ENCODE results near the gene ZBTB6.

ZBTB6 gene

DNA sequence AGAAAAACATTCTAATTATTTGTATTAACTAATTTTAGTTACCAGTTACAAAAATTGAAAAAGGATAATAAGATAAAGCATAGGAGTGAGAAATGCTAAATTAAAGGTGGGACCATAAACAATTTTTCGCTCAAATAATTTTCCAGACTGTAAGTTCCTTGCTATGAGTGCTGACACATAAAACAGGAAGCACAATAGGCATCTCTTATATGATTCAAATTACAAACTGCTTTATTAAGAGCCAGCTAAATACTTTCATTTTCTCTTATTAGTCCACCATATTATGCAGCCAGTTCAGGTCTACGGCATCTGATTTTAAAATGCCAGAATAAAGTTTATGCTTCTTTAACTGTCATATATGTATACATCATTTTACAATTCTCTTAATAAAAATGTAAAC is 12.3 kb downstream of the ZBTB6 start:
- Histone ChIP-seq H2BK15ac (ENCODE audit: low read depth, poor library complexity, severe bottlenecking) (no peak overlapping the region), H3K9me3 (ENCODE audit: control insufficient read depth, low read length) (no peaks in the 10 kb centered on the region), H3K4me1 (ENCODE audit: control insufficient read depth, insufficient read depth, low read depth, low read length) (peaks cover 5% of the 10 kb centered on the region), H2AFZ (ENCODE audit: low read depth, low read length) (no peak overlapping the region), H3K4me3 (ENCODE audit: insufficient read depth in 1 of 2, low read depth in 1 of 2, low read length in 2 of 2) (peak overlapping the region in 1 of 2 experiments; percentile 55), H3K14ac (ENCODE audit: low read length in 2 of 2) (no peak overlapping the region), H4K91ac (ENCODE audit: low read length) (no peak overlapping the region), H3K4ac (ENCODE audit: low read depth in 1 of 2, low read length in 2 of 2) (no peak overlapping the region), H2BK12ac (ENCODE audit: low read length in 2 of 2) (no peak overlapping the region), H3K36me3 (ENCODE audit: control insufficient read depth in 1 of 2, insufficient read depth in 2 of 2, low read depth in 1 of 2, low read length in 2 of 2) (peaks cover 3 to 17% of the 10 kb centered on the region in 2 experiments), H3K23ac (ENCODE audit: low read length in 2 of 2) (no peak overlapping the region), H3K27me3 (ENCODE audit: control insufficient read depth in 1 of 2, insufficient read depth in 1 of 2, low read length in 2 of 2) (no peaks in the 10 kb centered on the region), H2BK120ac (ENCODE audit: low read depth, low read length) (no peak overlapping the region), H2AK5ac (ENCODE audit: low read length, severe bottlenecking) (no peak overlapping the region), H3K79me1 (replicated peaks; ENCODE audit: low read length, poor library complexity, severe bottlenecking) (no peaks in the 10 kb centered on the region), H3K18ac (ENCODE audit: low read depth in 1 of 2, low read length in 2 of 2) (no peak overlapping the region), H2BK5ac (ENCODE audit: low read depth, low read length, poor library complexity, severe bottlenecking) (no peak overlapping the region), H3K4me2 (ENCODE audit: low read length, poor library complexity, severe bottlenecking) (no peak overlapping the region), H3K27ac (ENCODE audit: low read length, poor library complexity, severe bottlenecking) (no peak overlapping the region), H4K8ac (ENCODE audit: low read length) (no peak overlapping the region), H3K9ac (ENCODE audit: low read length) (peak overlapping the region; percentile 78)
- peak; percentile 34 for DNase-seq
- WGBS = 94% methylated on average over 1 of the region's 2 CpGs

DNA sequence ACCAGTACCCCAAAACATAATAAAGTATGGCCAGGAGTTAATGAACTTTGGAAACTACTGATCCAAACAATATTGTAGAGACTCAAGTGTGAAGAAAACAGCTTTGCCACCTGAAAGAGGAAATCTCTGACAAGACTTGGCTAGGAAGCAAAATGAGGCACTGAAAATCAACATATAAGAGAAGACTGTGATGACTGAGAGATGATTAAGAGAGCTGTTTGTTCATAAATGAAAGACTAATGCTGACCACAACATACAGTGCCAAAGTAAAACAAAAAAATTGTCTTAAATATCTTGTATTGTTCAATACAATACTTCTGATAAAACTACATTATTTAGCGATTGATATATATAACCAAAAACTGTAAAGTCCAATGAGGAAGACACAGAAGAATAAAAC is 15.2 kb downstream of the ZBTB6 start:
- Histone ChIP-seq H3K36me3 (ENCODE audit: control insufficient read depth in 1 of 2, insufficient read depth in 2 of 2, low read depth in 1 of 2, low read length in 2 of 2) (peaks cover 10 to 43% of the 10 kb centered on the region in 2 experiments), H3K27me3 (ENCODE audit: control insufficient read depth in 1 of 2, insufficient read depth in 1 of 2, low read length in 2 of 2) (no peaks in the 10 kb centered on the region), H3K9me3 (ENCODE audit: control insufficient read depth, low read length) (no peaks in the 10 kb centered on the region), H4K91ac (ENCODE audit: low read length) (no peak overlapping the region), H2BK12ac (ENCODE audit: low read length in 2 of 2) (no peak overlapping the region), H3K9ac (ENCODE audit: low read length) (peak overlapping the region; percentile 51), H3K4me2 (ENCODE audit: low read length, poor library complexity, severe bottlenecking) (no peak overlapping the region), H3K23ac (ENCODE audit: low read length in 2 of 2) (no peak overlapping the region), H4K8ac (ENCODE audit: low read length) (no peak overlapping the region), H3K14ac (ENCODE audit: low read length in 2 of 2) (no peak overlapping the region), H3K18ac (ENCODE audit: low read depth in 1 of 2, low read length in 2 of 2) (no peak overlapping the region), H3K4me3 (ENCODE audit: insufficient read depth in 1 of 2, low read depth in 1 of 2, low read length in 2 of 2) (no peak overlapping the region), H3K27ac (ENCODE audit: low read length, poor library complexity, severe bottlenecking) (no peak overlapping the region), H2BK15ac (ENCODE audit: low read depth, poor library complexity, severe bottlenecking) (no peak overlapping the region), H2AFZ (ENCODE audit: low read depth, low read length) (no peak overlapping the region), H3K79me1 (replicated peaks; ENCODE audit: low read length, poor library complexity, severe bottlenecking) (peaks cover 2% of the 10 kb centered on the region), H2BK120ac (ENCODE audit: low read depth, low read length) (no peak overlapping the region), H3K4ac (ENCODE audit: low read depth in 1 of 2, low read length in 2 of 2) (no peak overlapping the region), H2AK5ac (ENCODE audit: low read length, severe bottlenecking) (no peak overlapping the region), H3K4me1 (ENCODE audit: control insufficient read depth, insufficient read depth, low read depth, low read length) (peaks cover 5% of the 10 kb centered on the region), H2BK5ac (ENCODE audit: low read depth, low read length, poor library complexity, severe bottlenecking) (no peak overlapping the region)
- DNase-seq = no peak
- WGBS = no CpG with 5 or more reads among the region's 1 CpG

DNA sequence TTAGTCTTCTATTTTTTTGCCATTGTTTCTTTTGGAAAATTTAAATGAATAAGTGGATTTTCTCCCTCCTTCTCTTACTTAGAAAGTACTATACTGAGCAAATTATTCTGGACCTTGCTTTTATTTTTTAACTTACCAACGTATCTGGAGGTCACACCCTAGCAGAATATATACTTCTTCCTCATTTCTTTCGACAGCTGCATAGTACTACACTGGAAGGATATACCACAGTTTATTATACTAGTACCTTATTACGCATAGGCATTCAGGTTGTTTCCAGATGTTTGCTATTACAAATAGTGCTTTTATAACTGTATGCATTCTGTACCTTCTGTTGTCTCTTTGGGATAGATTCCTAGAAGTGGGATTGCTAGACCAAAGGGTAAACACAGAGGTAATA is 24.6 kb downstream of the ZBTB6 start:
- WGBS = 100% methylated on average over 1 of the region's 3 CpGs
- no peak overlapping the region for H3K4me3 ChIP-seq (ENCODE audit: insufficient read depth in 1 of 2, low read depth in 1 of 2, low read length in 2 of 2)
- H3K79me1 ChIP-seq (replicated peaks; ENCODE audit: low read length, poor library complexity, severe bottlenecking) = peaks cover 11% of the 10 kb centered on the region
- H4K91ac ChIP-seq (ENCODE audit: low read length) = no peak overlapping the region
- H3K36me3 ChIP-seq (ENCODE audit: control insufficient read depth in 1 of 2, insufficient read depth in 2 of 2, low read depth in 1 of 2, low read length in 2 of 2) = peaks cover 26 to 91% of the 10 kb centered on the region in 2 experiments
- H3K27ac ChIP-seq (ENCODE audit: low read length, poor library complexity, severe bottlenecking) = no peak overlapping the region
- no peak overlapping the region for H3K4ac ChIP-seq (ENCODE audit: low read depth in 1 of 2, low read length in 2 of 2)
- no peak overlapping the region for H2BK15ac ChIP-seq (ENCODE audit: low read depth, poor library complexity, severe bottlenecking)
- no peak overlapping the region for H2BK12ac ChIP-seq (ENCODE audit: low read length in 2 of 2)
- H3K14ac ChIP-seq (ENCODE audit: low read length in 2 of 2) = no peak overlapping the region
- no peak overlapping the region for H3K18ac ChIP-seq (ENCODE audit: low read depth in 1 of 2, low read length in 2 of 2)
- no peak overlapping the region for H2BK120ac ChIP-seq (ENCODE audit: low read depth, low read length)
- no peaks in the 10 kb centered on the region for H3K9me3 ChIP-seq (ENCODE audit: control insufficient read depth, low read length)
- no peak overlapping the region for H3K4me2 ChIP-seq (ENCODE audit: low read length, poor library complexity, severe bottlenecking)
- no peaks in the 10 kb centered on the region for H3K27me3 ChIP-seq (ENCODE audit: control insufficient read depth in 1 of 2, insufficient read depth in 1 of 2, low read length in 2 of 2)
- no peak overlapping the region for H4K8ac ChIP-seq (ENCODE audit: low read length)
- H2AK5ac ChIP-seq (ENCODE audit: low read length, severe bottlenecking) = no peak overlapping the region
- no peak for DNase-seq
- no peak overlapping the region for H2AFZ ChIP-seq (ENCODE audit: low read depth, low read length)
- no peak overlapping the region for H2BK5ac ChIP-seq (ENCODE audit: low read depth, low read length, poor library complexity, severe bottlenecking)
- H3K4me1 ChIP-seq (ENCODE audit: control insufficient read depth, insufficient read depth, low read depth, low read length) = no peaks in the 10 kb centered on the region
- H3K23ac ChIP-seq (ENCODE audit: low read length in 2 of 2) = no peak overlapping the region
- H3K9ac ChIP-seq (ENCODE audit: low read length) = no peak overlapping the region

DNA sequence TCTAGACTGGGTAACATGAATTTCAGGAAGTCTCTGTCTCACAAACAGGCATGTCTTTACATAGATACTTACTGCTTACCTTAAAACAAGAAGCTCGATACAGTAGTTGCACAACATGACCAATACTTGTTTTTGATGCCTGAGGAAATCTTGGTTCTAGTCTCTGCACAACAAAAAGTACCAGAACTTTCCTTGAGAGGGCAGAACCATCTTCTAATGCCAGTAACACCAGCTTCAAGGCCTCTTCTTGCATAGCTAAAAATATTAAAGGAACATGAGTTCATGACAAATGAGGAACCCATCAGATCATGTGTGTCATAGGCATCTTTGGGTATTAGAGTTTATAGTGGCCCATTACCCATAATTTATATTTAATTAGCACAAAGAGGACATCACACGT is 30.0 kb downstream of the ZBTB6 start:
- Histone ChIP-seq H3K79me1 (replicated peaks; ENCODE audit: low read length, poor library complexity, severe bottlenecking) (peaks cover 12% of the 10 kb centered on the region), H2BK12ac (ENCODE audit: low read length in 2 of 2) (no peak overlapping the region), H3K9ac (ENCODE audit: low read length) (no peak overlapping the region), H2BK5ac (ENCODE audit: low read depth, low read length, poor library complexity, severe bottlenecking) (no peak overlapping the region), H3K36me3 (ENCODE audit: control insufficient read depth in 1 of 2, insufficient read depth in 2 of 2, low read depth in 1 of 2, low read length in 2 of 2) (peaks cover 30 to 92% of the 10 kb centered on the region in 2 experiments), H2BK120ac (ENCODE audit: low read depth, low read length) (no peak overlapping the region), H4K8ac (ENCODE audit: low read length) (no peak overlapping the region), H3K14ac (ENCODE audit: low read length in 2 of 2) (no peak overlapping the region), H4K91ac (ENCODE audit: low read length) (no peak overlapping the region), H3K4me3 (ENCODE audit: insufficient read depth in 1 of 2, low read depth in 1 of 2, low read length in 2 of 2) (no peak overlapping the region), H3K4me2 (ENCODE audit: low read length, poor library complexity, severe bottlenecking) (no peak overlapping the region), H3K27ac (ENCODE audit: low read length, poor library complexity, severe bottlenecking) (no peak overlapping the region), H3K4me1 (ENCODE audit: control insufficient read depth, insufficient read depth, low read depth, low read length) (no peaks in the 10 kb centered on the region), H2BK15ac (ENCODE audit: low read depth, poor library complexity, severe bottlenecking) (no peak overlapping the region), H3K18ac (ENCODE audit: low read depth in 1 of 2, low read length in 2 of 2) (no peak overlapping the region), H3K4ac (ENCODE audit: low read depth in 1 of 2, low read length in 2 of 2) (no peak overlapping the region), H2AK5ac (ENCODE audit: low read length, severe bottlenecking) (no peak overlapping the region), H3K27me3 (ENCODE audit: control insufficient read depth in 1 of 2, insufficient read depth in 1 of 2, low read length in 2 of 2) (no peaks in the 10 kb centered on the region), H2AFZ (ENCODE audit: low read depth, low read length) (no peak overlapping the region), H3K23ac (ENCODE audit: low read length in 2 of 2) (no peak overlapping the region), H3K9me3 (ENCODE audit: control insufficient read depth, low read length) (no peaks in the 10 kb centered on the region)
- 100% methylated on average over 2 of the region's 2 CpGs for WGBS
- no peak for DNase-seq

All from mesenchymal stem cell (in vitro differentiated cells and primary cell).